ENCODE data around the gene PRKN.

The PRKN gene

GRCh38 chr6:161832622-161833021, 894.9 kb downstream of the PRKN start:
- Histone ChIP-seq H3K36me3 (ENCODE audit: control insufficient read depth in 1 of 2, insufficient read depth in 2 of 2, low read depth in 1 of 2, low read length in 2 of 2) (no peaks in the 10 kb centered on the region), H3K27ac (ENCODE audit: low read length, poor library complexity, severe bottlenecking) (no peak overlapping the region), H3K18ac (ENCODE audit: low read depth in 1 of 2, low read length in 2 of 2) (no peak overlapping the region), H3K23ac (ENCODE audit: low read length in 2 of 2) (no peak overlapping the region), H4K8ac (ENCODE audit: low read length) (no peak overlapping the region), H3K4me2 (ENCODE audit: low read length, poor library complexity, severe bottlenecking) (no peak overlapping the region), H3K4ac (ENCODE audit: low read depth in 1 of 2, low read length in 2 of 2) (no peak overlapping the region), H3K27me3 (ENCODE audit: control insufficient read depth in 1 of 2, insufficient read depth in 1 of 2, low read length in 2 of 2) (no peaks in the 10 kb centered on the region), H2BK120ac (ENCODE audit: low read depth, low read length) (no peak overlapping the region), H4K91ac (ENCODE audit: low read length) (no peak overlapping the region), H3K4me1 (ENCODE audit: control insufficient read depth, insufficient read depth, low read depth, low read length) (peaks cover 5% of the 10 kb centered on the region), H3K9ac (ENCODE audit: low read length) (no peak overlapping the region), H3K14ac (ENCODE audit: low read length in 2 of 2) (no peak overlapping the region), H3K79me1 (replicated peaks; ENCODE audit: low read length, poor library complexity, severe bottlenecking) (no peaks in the 10 kb centered on the region), H2AFZ (ENCODE audit: low read depth, low read length) (no peak overlapping the region), H2AK5ac (ENCODE audit: low read length, severe bottlenecking) (no peak overlapping the region), H2BK15ac (ENCODE audit: low read depth, poor library complexity, severe bottlenecking) (no peak overlapping the region), H3K4me3 (ENCODE audit: insufficient read depth in 1 of 2, low read depth in 1 of 2, low read length in 2 of 2) (peak overlapping the region in 1 of 2 experiments; percentile 14), H2BK5ac (ENCODE audit: low read depth, low read length, poor library complexity, severe bottlenecking) (no peak overlapping the region), H2BK12ac (ENCODE audit: low read length in 2 of 2) (no peak overlapping the region), H3K9me3 (ENCODE audit: control insufficient read depth, low read length) (no peaks in the 10 kb centered on the region)
- 92% methylated on average over 12 of the region's 12 CpGs for WGBS
- DNase-seq = no peak

GRCh38 chr6:161830866-161831616, 896.5 kb downstream of the PRKN start:
- H3K4ac ChIP-seq (ENCODE audit: low read depth in 1 of 2, low read length in 2 of 2) = peak overlapping the region in 1 of 2 experiments; percentile 51
- no peaks in the 10 kb centered on the region for H3K36me3 ChIP-seq (ENCODE audit: control insufficient read depth in 1 of 2, insufficient read depth in 2 of 2, low read depth in 1 of 2, low read length in 2 of 2)
- WGBS = 58% methylated on average over 6 of the region's 6 CpGs

GRCh38 chr6:161829291-161829729, 898.3 kb downstream of the PRKN start:
- H3K4ac ChIP-seq (ENCODE audit: low read depth in 1 of 2, low read length in 2 of 2) = no peak overlapping the region
- no peaks in the 10 kb centered on the region for H3K79me1 ChIP-seq (replicated peaks; ENCODE audit: low read length, poor library complexity, severe bottlenecking)
- no peaks in the 10 kb centered on the region for H3K36me3 ChIP-seq (ENCODE audit: control insufficient read depth in 1 of 2, insufficient read depth in 2 of 2, low read depth in 1 of 2, low read length in 2 of 2)
- no peak for DNase-seq
- H2BK12ac ChIP-seq (ENCODE audit: low read length in 2 of 2) = no peak overlapping the region
- no peak overlapping the region for H3K23ac ChIP-seq (ENCODE audit: low read length in 2 of 2)
- no peak overlapping the region for H4K8ac ChIP-seq (ENCODE audit: low read length)
- H3K18ac ChIP-seq (ENCODE audit: low read depth in 1 of 2, low read length in 2 of 2) = no peak overlapping the region
- no peak overlapping the region for H3K4me2 ChIP-seq (ENCODE audit: low read length, poor library complexity, severe bottlenecking)
- H3K27me3 ChIP-seq (ENCODE audit: control insufficient read depth in 1 of 2, insufficient read depth in 1 of 2, low read length in 2 of 2) = no peaks in the 10 kb centered on the region
- H3K4me3 ChIP-seq (ENCODE audit: insufficient read depth in 1 of 2, low read depth in 1 of 2, low read length in 2 of 2) = no peak overlapping the region
- no peak overlapping the region for H2AFZ ChIP-seq (ENCODE audit: low read depth, low read length)
- no peaks in the 10 kb centered on the region for H3K9me3 ChIP-seq (ENCODE audit: control insufficient read depth, low read length)
- no peak overlapping the region for H3K9ac ChIP-seq (ENCODE audit: low read length)
- 85% methylated on average over 9 of the region's 9 CpGs for WGBS
- no peak overlapping the region for H3K27ac ChIP-seq (ENCODE audit: low read length, poor library complexity, severe bottlenecking)
- no peak overlapping the region for H2BK5ac ChIP-seq (ENCODE audit: low read depth, low read length, poor library complexity, severe bottlenecking)
- H3K14ac ChIP-seq (ENCODE audit: low read length in 2 of 2) = no peak overlapping the region
- H2AK5ac ChIP-seq (ENCODE audit: low read length, severe bottlenecking) = no peak overlapping the region
- H3K4me1 ChIP-seq (ENCODE audit: control insufficient read depth, insufficient read depth, low read depth, low read length) = peaks cover 3% of the 10 kb centered on the region
- H2BK120ac ChIP-seq (ENCODE audit: low read depth, low read length) = no peak overlapping the region
- H2BK15ac ChIP-seq (ENCODE audit: low read depth, poor library complexity, severe bottlenecking) = no peak overlapping the region
- H4K91ac ChIP-seq (ENCODE audit: low read length) = no peak overlapping the region

More at GRCh38 chr6:161830866-161831616, 896.5 kb downstream of the PRKN start:
- Histone ChIP-seq H2BK15ac (ENCODE audit: low read depth, poor library complexity, severe bottlenecking) (no peak overlapping the region), H3K4me1 (ENCODE audit: control insufficient read depth, insufficient read depth, low read depth, low read length) (peaks cover 5% of the 10 kb centered on the region), H3K27ac (ENCODE audit: low read length, poor library complexity, severe bottlenecking) (no peak overlapping the region), H3K9ac (ENCODE audit: low read length) (no peak overlapping the region), H3K27me3 (ENCODE audit: control insufficient read depth in 1 of 2, insufficient read depth in 1 of 2, low read length in 2 of 2) (no peaks in the 10 kb centered on the region), H4K91ac (ENCODE audit: low read length) (no peak overlapping the region), H2BK12ac (ENCODE audit: low read length in 2 of 2) (no peak overlapping the region), H3K14ac (ENCODE audit: low read length in 2 of 2) (no peak overlapping the region), H3K18ac (ENCODE audit: low read depth in 1 of 2, low read length in 2 of 2) (no peak overlapping the region), H2BK5ac (ENCODE audit: low read depth, low read length, poor library complexity, severe bottlenecking) (no peak overlapping the region), H3K4me2 (ENCODE audit: low read length, poor library complexity, severe bottlenecking) (no peak overlapping the region), H3K79me1 (replicated peaks; ENCODE audit: low read length, poor library complexity, severe bottlenecking) (no peaks in the 10 kb centered on the region), H4K8ac (ENCODE audit: low read length) (no peak overlapping the region), H3K4me3 (ENCODE audit: insufficient read depth in 1 of 2, low read depth in 1 of 2, low read length in 2 of 2) (no peak overlapping the region), H3K9me3 (ENCODE audit: control insufficient read depth, low read length) (no peaks in the 10 kb centered on the region), H2AK5ac (ENCODE audit: low read length, severe bottlenecking) (peak overlapping the region; percentile 34), H2AFZ (ENCODE audit: low read depth, low read length) (no peak overlapping the region), H3K23ac (ENCODE audit: low read length in 2 of 2) (no peak overlapping the region), H2BK120ac (ENCODE audit: low read depth, low read length) (no peak overlapping the region)
- DNase-seq = no peak

GRCh38 chr6:161828355-161828754, 899.2 kb downstream of the PRKN start:
- H3K14ac ChIP-seq (ENCODE audit: low read length in 2 of 2) = no peak overlapping the region
- no peaks in the 10 kb centered on the region for H3K27me3 ChIP-seq (ENCODE audit: control insufficient read depth in 1 of 2, insufficient read depth in 1 of 2, low read length in 2 of 2)
- no peak overlapping the region for H2BK15ac ChIP-seq (ENCODE audit: low read depth, poor library complexity, severe bottlenecking)
- no peak overlapping the region for H3K4me2 ChIP-seq (ENCODE audit: low read length, poor library complexity, severe bottlenecking)
- no peak overlapping the region for H2BK5ac ChIP-seq (ENCODE audit: low read depth, low read length, poor library complexity, severe bottlenecking)
- H3K4ac ChIP-seq (ENCODE audit: low read depth in 1 of 2, low read length in 2 of 2) = no peak overlapping the region
- no peak overlapping the region for H2AK5ac ChIP-seq (ENCODE audit: low read length, severe bottlenecking)
- H4K91ac ChIP-seq (ENCODE audit: low read length) = no peak overlapping the region
- no peaks in the 10 kb centered on the region for H3K9me3 ChIP-seq (ENCODE audit: control insufficient read depth, low read length)
- no peak overlapping the region for H2AFZ ChIP-seq (ENCODE audit: low read depth, low read length)
- 41% methylated on average over 6 of the region's 9 CpGs for WGBS
- DNase-seq = no peak
- no peak overlapping the region for H3K27ac ChIP-seq (ENCODE audit: low read length, poor library complexity, severe bottlenecking)
- H3K4me1 ChIP-seq (ENCODE audit: control insufficient read depth, insufficient read depth, low read depth, low read length) = peaks cover 3% of the 10 kb centered on the region
- no peak overlapping the region for H3K18ac ChIP-seq (ENCODE audit: low read depth in 1 of 2, low read length in 2 of 2)
- no peak overlapping the region for H3K4me3 ChIP-seq (ENCODE audit: insufficient read depth in 1 of 2, low read depth in 1 of 2, low read length in 2 of 2)
- H2BK12ac ChIP-seq (ENCODE audit: low read length in 2 of 2) = no peak overlapping the region
- H2BK120ac ChIP-seq (ENCODE audit: low read depth, low read length) = no peak overlapping the region
- H4K8ac ChIP-seq (ENCODE audit: low read length) = peak overlapping the region; percentile 57
- no peaks in the 10 kb centered on the region for H3K36me3 ChIP-seq (ENCODE audit: control insufficient read depth in 1 of 2, insufficient read depth in 2 of 2, low read depth in 1 of 2, low read length in 2 of 2)
- H3K79me1 ChIP-seq (replicated peaks; ENCODE audit: low read length, poor library complexity, severe bottlenecking) = no peaks in the 10 kb centered on the region
- H3K9ac ChIP-seq (ENCODE audit: low read length) = no peak overlapping the region
- no peak overlapping the region for H3K23ac ChIP-seq (ENCODE audit: low read length in 2 of 2)
